Measurements from ENCODE around the gene CFAP299. TPM values are rescaled to one million over a fixed set of nuclear protein-coding genes. Genes with fewer than 3 reads are reported as not detected.
A peak's percentile ranks its signal among the peaks of the same experiment; 100 is the strongest.
"Not testable (repeated sequence)": the region's sequence is repeated elsewhere in the genome, so short reads cannot be mapped to it uniquely, and the experiment has no call there.

Gene CFAP299
- total RNA-seq, 1 donor = 12.7 TPM

- DNase-seq (ENCODE audit: low read depth) = no peak
- no peak for TF ChIP-seq CTCF (IDR thresholded peaks at IDR 0.05; ENCODE audit: insufficient read depth, low read length)
Measured at GRCh38 chr4:80767944-80768343, 432.4 kb downstream of the CFAP299 start.

GRCh38 chr4:80776168-80776567 is 440.6 kb downstream of the CFAP299 start:
- no peak for DNase-seq (ENCODE audit: low read depth)
- no peak for TF ChIP-seq CTCF (IDR thresholded peaks at IDR 0.05; ENCODE audit: insufficient read depth, low read length)
- H3K4me3 ChIP-seq (ENCODE audit: low read depth, low read length) = no peak overlapping the region

More at GRCh38 chr4:80767944-80768343, 432.4 kb downstream of the CFAP299 start:
- H3K4me3 ChIP-seq (ENCODE audit: low read depth, low read length) = no peak overlapping the region

GRCh38 chr4:80781431-80781830 is 445.9 kb downstream of the CFAP299 start:
- no peak for DNase-seq (ENCODE audit: low read depth)
- TF ChIP-seq CTCF (IDR thresholded peaks at IDR 0.05; ENCODE audit: insufficient read depth, low read length) = no peak

GRCh38 chr4:80787306-80787705 is 451.8 kb downstream of the CFAP299 start:
- no peak for DNase-seq (ENCODE audit: low read depth)
- no peak for TF ChIP-seq CTCF (IDR thresholded peaks at IDR 0.05; ENCODE audit: insufficient read depth, low read length)

More at GRCh38 chr4:80781431-80781830, 445.9 kb downstream of the CFAP299 start:
- H3K4me3 ChIP-seq (ENCODE audit: low read depth, low read length) = no peak overlapping the region

GRCh38 chr4:80788798-80789197 is 453.3 kb downstream of the CFAP299 start:
- peak; percentile 40 for DNase-seq (ENCODE audit: low read depth)
- no peak overlapping the region for H3K4me3 ChIP-seq (ENCODE audit: low read depth, low read length)
- no peak for TF ChIP-seq CTCF (IDR thresholded peaks at IDR 0.05; ENCODE audit: insufficient read depth, low read length)

More at GRCh38 chr4:80787306-80787705, 451.8 kb downstream of the CFAP299 start:
- H3K4me3 ChIP-seq (ENCODE audit: low read depth, low read length) = no peak overlapping the region

GRCh38 chr4:80790152-80790551 is 454.6 kb downstream of the CFAP299 start:
- no peak overlapping the region for H3K4me3 ChIP-seq (ENCODE audit: low read depth, low read length)
- DNase-seq (ENCODE audit: low read depth) = no peak
- TF ChIP-seq CTCF (IDR thresholded peaks at IDR 0.05; ENCODE audit: insufficient read depth, low read length) = no peak

GRCh38 chr4:80793660-80794059 is 458.1 kb downstream of the CFAP299 start:
- H3K4me3 ChIP-seq (ENCODE audit: low read depth, low read length); DNase-seq (ENCODE audit: low read depth): not testable (repeated sequence)
